Measurements from ENCODE around the gene SOX10. TPM values are rescaled to one million over a fixed set of nuclear protein-coding genes. Genes with fewer than 3 reads are reported as not detected.
"Not testable (repeated sequence)": the region's sequence is repeated elsewhere in the genome, so short reads cannot be mapped to it uniquely, and the experiment has no call there.

Gene SOX10
- total RNA-seq, 4 donors from 2014 or later = 2.5 TPM; not detected in 3

DNA sequence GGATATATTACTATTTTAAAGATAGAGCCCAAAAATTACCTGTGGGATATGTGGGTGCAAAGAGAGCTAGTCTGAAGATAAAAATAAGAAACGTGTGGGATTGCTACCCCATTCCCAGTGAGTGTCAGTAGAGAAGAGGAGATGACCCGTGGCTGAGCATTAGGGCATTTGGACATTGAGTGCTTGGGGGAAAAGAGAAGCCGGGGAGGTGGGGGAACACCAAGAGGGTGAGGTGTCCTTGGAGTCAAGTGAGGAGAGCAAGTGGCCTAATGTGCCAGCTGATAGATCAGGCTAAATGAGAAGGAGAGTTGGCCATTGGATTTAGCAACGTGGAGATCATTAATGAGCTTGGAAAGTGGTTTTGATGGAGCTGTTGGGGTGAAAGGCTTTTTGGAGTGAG, 29.7 kb downstream of the SOX10 start:
- no peak for ATAC-seq (ENCODE audit: low FRiP score)
- TF ChIP-seq, protein P1, sequence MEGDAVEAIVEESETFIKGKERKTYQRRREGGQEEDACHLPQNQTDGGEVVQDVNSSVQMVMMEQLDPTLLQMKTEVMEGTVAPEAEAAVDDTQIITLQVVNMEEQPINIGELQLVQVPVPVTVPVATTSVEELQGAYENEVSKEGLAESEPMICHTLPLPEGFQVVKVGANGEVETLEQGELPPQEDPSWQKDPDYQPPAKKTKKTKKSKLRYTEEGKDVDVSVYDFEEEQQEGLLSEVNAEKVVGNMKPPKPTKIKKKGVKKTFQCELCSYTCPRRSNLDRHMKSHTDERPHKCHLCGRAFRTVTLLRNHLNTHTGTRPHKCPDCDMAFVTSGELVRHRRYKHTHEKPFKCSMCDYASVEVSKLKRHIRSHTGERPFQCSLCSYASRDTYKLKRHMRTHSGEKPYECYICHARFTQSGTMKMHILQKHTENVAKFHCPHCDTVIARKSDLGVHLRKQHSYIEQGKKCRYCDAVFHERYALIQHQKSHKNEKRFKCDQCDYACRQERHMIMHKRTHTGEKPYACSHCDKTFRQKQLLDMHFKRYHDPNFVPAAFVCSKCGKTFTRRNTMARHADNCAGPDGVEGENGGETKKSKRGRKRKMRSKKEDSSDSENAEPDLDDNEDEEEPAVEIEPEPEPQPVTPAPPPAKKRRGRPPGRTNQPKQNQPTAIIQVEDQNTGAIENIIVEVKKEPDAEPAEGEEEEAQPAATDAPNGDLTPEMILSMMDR (IDR thresholded peaks at IDR 0.05) = no peak
- no peak for DNase-seq (ENCODE audit: low spot score)

DNA sequence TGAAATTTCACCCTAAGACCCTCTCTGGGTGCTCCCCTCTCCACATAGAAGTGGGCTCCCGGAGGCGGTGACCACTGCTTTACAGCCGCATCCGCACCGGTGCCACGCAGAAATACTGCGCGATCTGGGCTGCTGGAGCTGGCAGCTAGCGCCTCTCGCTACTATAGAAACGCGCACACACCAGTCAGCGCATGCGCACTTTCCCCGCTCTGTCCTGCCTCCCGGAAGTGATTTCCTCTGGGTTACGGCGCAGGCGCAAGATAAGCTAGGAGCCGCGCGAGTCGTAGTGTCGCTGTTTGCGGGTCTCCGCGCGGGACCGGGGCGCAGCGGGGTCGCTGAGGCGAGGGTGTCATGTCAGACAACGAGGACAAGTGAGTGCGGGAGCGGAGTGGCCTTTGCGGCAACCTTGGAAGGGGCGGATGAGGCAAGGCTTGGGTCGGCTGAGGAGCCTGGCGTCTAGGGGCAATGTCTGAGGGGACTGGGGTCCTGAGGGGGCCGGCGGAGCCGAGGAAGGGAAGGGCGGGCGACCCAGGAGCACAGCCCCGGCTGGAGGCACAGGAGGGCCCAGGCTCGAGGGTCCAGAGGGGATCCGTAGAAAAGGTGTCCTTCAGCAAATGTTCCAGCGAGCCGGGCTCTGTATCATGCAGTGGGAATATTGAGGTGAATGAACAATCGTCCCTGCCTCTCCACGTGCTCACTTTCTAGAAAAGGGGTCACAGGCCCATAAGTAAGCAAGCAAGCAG, 30.7 kb downstream of the SOX10 start, which contains the start of the genes C22orf23 and POLR2F:
Gene C22orf23, minus strand, starts transcription at position 165 of the 743 bp plus-strand sequence. CDS start 452 bp downstream, outside the sequence.
Gene POLR2F, plus strand, starts transcription at position 263 of the 743 bp plus-strand sequence. Its CDS starts 89 bp downstream, at position 352.
- ATAC-seq (ENCODE audit: low FRiP score) (peak; percentile 95), DNase-seq (ENCODE audit: low spot score) (peak; percentile 89)
- TF ChIP-seq, protein P1 (IDR thresholded peaks at IDR 0.05) = no peak

DNA sequence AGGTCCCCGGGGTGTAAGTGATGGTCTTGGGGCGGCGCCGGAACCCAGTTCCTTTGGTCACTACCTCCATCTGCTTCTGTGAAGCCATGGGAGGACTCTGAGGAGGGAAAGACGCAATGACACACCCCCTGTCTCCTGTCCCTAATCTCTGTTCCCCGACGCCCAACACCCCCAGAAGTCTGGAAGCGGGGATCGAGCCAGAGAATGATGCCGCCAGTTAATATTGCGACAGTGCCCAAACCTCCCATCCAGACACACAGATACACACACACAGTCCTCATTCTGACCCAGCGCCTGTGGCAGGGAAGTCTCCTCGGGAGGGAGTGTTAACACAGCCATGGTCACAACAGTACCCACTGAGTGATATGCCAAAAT, 31.3 kb downstream of the SOX10 start:
- ATAC-seq (ENCODE audit: low FRiP score) = peak; percentile 44
- DNase-seq (ENCODE audit: low spot score) = no peak
- TF ChIP-seq, protein P1 (IDR thresholded peaks at IDR 0.05) = no peak

DNA sequence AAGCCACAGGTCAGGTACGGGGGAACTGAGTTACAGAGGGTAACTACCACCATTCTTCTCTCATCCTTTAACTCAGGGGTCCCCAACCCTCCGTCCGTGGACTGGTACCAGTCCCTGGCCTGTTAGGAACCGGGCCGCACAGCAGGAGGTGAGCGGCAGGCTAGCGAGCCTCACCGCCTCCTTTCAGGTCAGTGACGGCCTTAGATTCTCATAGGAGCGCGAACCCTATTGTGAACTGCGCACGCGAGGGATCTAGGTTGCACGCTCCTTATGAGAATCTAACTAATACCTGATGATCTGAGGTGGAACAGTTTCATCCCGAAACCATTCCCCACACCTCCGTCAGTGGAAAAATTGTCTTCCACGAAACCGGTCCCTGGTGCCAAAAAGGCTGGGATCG, 31.7 kb downstream of the SOX10 start:
- DNase-seq (ENCODE audit: low spot score) = not testable (repeated sequence)
- ATAC-seq (ENCODE audit: low FRiP score) = peak; percentile 30

DNA sequence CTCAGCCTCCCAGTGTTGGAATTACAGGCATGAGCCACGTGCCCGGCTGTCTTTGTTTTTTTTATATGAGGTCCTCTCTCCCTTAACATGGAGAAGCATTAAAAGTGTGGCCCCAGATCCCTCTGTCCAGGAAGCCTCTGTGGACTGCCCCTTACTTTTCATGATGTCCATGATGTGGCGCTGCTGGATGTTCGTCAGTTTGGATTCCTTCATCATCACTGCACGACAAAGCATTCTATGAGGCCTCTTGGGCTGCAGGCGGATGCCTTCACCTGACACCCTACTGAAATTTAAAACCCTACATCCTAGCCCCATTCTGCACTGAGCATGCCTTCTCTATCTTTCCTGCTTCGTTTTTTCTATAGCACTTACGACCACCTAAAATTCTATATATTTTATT, 33.0 kb downstream of the SOX10 start:
- DNase-seq (ENCODE audit: low spot score) = no peak
- no peak for ATAC-seq (ENCODE audit: low FRiP score)
- TF ChIP-seq, protein P1 (IDR thresholded peaks at IDR 0.05) = no peak

DNA sequence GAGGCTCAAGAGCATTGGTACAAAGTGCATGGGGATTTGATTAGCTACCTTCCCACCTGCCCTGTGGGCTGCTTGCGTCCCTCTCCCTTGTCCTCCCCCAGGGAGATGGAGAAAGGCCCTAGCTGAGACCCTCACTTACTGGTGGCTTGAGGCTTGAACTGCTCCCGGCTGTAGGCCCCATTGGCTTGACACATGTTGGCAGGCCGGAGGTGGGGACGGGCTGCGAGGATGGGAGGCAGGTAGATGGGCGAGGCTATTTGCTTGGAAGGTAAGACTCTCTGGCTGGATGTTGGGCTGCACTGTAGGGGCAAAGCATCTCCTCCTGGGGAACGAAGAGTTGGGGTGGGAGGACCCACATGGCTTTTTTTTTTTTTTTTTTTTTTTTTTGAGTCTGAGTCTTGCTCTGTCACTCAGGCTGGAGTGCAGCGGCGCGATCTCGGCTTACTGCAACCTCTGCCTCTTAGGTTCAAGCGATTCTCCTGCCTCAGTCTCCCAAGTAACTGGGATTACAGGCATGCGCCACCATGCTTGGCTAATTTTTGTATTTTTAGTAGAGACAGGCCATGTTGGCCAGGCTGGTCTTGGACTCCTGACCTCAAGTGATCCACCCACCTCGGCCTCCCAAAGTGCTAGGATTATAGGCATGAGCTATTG, 37.1 kb downstream of the SOX10 start:
- DNase-seq (ENCODE audit: low spot score); ATAC-seq (ENCODE audit: low FRiP score): not testable (repeated sequence)

DNA sequence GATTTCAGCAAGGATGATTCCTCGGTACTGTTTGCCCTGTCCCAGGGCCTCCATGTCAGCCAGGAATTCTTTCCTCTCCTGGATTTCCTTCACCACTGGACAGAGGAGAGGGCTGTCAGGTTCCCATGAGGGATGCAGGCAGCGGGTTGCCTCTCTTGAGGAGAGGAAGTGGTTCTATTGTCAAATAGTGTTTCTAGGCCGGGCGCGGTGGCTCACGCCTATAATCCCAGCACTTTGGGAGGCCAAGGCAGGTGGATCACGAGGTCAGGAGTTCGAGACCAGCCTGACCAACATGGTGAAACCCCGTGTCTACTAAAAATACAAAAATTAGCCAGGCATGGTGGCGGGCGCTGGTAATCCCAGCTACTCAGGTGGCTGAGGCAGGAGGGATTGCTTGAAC, 39.9 kb downstream of the SOX10 start:
- not testable (repeated sequence) for DNase-seq (ENCODE audit: low spot score); ATAC-seq (ENCODE audit: low FRiP score)

DNA sequence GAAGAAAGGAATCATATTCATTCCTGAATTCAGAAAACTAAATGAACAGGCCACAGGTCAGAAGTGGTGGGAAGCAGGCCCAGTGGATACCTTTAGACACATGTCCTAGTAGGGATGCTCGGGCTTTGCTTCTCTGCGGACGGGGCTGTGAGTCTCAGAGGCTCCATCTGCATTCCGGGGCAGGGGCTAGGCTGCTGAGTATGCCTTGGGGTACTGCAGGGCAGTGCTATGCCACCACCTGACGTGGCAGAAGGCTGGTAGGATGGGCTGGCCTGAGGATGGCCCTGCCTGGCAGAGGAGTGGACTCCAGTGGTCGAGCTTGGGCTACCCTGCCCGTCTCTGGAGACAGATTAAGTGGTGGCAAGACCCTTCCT, 40.5 kb downstream of the SOX10 start:
- DNase-seq (ENCODE audit: low spot score) = no peak
- TF ChIP-seq, protein P1 (IDR thresholded peaks at IDR 0.05) = no peak
- no peak for ATAC-seq (ENCODE audit: low FRiP score)
